HG03066 (cell line): Measurements from ENCODE around the gene NXNL1.
A peak's percentile ranks its signal among the peaks of the same experiment; 100 is the strongest.
"Not testable (repeated sequence)": the region's sequence is repeated elsewhere in the genome, so short reads cannot be mapped to it uniquely, and the experiment has no call there.

ENCODE experiments used
- ATAC-seq: cut with Tn5 transposase; IDR thresholded peaks from one replicate; pipeline ENCODE4 v1.9.1; 2021; ENCODE audit warnings: low read depth; ENCODE audit not compliant: unreplicated experiment

The NXNL1 gene, protein sequence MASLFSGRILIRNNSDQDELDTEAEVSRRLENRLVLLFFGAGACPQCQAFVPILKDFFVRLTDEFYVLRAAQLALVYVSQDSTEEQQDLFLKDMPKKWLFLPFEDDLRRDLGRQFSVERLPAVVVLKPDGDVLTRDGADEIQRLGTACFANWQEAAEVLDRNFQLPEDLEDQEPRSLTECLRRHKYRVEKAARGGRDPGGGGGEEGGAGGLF

DNA sequence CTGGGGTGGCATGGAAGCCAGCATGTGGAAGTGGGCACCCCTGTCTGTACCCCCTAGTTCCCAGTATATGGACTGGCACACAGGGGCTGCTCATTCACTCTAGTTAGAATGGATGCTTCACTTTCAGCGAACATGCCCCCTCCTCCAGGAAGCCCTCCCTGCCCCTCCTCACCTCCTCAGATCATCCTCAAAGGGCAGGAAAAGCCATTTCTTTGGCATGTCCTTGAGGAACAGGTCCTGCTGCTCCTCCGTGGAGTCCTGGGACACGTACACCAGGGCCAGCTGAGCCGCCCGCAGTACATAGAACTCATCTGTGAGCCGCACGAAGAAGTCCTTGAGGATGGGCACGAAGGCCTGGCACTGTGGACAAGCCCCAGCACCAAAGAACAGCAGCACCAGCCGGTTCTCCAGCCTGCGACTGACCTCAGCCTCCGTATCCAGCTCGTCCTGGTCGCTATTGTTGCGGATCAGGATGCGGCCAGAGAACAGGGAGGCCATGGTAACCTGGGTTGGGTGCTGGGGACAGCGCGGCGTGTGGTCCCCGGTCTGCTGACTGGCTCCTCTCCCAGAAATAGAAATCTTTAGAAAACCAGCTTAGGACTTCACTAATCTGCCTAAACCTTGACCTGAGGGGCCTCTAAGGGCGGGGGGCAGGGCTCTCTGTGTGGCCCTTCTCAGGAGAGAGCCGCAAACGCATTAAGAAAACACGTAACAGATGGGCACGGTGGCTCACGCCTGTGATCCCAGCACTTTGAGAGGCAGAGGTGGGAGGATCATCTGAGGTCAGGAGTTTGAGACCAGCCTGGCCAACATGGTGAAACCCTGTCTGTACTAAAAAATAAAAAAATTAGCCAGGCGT lies at the start of gene NXNL1:
NXNL1 (minus strand) TSS at position 555 of the 859 bp plus-strand sequence; CDS start at position 498, 57 bp downstream.
- ATAC-seq = no peak

DNA sequence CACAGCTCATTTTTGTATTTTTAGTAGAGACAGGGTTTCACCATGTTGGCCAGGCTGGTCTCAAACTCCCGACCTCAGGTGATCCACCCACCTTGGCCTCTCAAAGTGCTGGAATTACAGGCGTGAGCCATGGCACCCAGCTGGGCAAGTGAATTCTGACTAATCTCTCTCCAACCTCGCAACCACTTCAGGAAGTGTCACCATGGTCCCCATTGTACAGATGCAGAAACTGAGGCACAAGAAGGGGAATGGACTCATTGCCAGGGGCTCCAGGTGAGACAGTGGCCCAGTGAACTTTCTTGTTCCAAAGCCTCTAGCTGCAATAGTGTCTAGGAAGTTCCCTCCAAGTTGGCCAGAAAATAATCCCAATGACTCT lies 47.8 kb upstream of the NXNL1 start:
- not testable (repeated sequence) for ATAC-seq

DNA sequence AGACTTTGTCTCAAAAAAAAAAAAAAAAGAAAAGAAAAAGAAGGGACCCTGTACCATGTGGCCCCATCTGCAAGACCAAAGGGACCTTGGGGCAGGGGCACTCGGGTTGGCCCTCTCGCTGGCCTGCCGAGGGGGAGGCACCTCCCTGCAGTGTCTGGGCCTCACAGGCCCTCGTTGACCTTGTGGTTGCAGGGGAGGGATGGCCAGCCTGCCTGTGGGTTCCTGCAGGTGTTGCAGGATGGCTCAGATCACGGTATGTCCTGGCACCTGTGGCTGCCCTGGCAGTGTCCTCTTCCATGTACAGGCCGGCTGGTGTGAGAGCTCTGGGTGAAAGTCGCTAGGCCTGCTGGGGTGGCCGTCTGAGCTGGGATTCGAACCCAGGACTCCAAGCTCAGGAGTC lies 46.0 kb upstream of the NXNL1 start:
- no peak for ATAC-seq

DNA sequence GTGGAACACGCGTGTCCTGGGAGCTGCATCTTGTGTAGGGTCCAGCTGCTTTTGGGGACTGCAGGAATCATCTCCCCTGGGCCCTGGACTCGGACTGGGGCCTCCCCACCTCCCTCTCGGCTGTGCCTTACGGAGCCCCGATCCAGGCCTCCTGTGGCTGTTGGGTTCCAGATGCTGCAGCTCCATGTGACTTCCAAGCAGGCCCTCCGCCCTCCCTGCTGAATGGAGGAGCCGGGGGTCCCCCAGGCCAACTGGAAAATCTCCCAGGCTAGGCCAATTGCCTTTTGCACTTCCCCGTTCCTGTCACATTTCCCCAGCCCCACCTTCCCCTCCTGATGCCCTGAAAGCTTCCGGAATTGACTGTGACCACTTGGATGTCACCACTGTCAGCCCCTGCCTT lies 44.5 kb upstream of the NXNL1 start:
- no peak for ATAC-seq

DNA sequence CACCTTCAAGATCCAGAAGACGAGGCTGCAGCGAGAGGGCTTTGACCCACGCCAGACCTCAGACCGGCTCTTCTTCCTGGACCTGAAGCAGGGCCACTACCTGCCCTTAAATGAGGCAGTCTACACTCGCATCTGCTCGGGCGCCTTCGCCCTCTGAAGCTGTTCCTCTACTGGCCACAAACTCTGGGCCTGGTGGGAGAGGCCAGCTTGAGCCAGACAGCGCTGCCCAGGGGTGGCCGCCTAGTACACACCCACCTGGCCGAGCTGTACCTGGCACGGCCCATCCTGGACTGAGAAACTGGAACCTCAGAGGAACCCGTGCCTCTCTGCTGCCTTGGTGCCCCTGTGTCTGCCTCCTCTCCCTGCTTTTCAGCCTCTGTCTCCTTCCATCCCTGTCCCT lies 43.7 kb upstream of the NXNL1 start:
- no peak for ATAC-seq

DNA sequence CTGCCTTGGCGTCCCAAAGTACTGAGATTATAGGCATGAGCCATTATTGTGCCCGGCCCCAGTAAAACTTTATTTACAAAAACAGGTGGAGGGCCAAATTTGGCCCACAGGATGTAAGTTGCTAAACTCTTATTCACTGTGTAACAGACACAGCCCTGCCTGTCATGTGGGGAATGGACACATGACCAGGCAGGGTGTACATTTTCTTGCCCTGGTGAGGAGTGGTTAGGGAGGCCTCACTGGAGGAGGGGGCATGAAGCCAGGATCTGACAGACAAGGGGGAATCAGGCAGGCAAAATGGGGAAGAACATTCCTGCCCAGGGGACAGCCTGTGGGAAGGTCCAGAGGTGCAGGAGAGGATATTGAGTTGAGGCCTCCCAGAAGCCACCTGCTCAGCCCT lies 43.3 kb upstream of the NXNL1 start:
- ATAC-seq = no peak

DNA sequence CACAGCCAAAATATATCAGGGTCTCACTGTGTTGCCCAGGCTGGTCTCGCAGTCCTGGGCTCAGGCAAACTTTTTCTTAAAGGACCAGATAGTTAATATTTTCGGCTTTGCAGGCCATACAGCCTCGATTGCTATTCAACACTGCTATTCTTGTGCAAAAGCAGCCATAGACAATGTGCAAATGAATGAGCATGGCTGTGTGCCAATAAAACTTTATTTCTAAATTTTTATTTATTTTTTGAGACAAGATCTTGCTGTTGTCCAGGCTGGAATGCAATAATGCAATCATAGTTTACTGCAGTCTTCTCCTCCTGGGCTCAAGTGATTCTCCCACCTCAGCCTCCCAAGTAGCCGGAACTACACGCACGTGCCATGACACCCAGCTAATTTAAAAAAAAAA lies 42.5 kb upstream of the NXNL1 start:
- no peak for ATAC-seq

DNA sequence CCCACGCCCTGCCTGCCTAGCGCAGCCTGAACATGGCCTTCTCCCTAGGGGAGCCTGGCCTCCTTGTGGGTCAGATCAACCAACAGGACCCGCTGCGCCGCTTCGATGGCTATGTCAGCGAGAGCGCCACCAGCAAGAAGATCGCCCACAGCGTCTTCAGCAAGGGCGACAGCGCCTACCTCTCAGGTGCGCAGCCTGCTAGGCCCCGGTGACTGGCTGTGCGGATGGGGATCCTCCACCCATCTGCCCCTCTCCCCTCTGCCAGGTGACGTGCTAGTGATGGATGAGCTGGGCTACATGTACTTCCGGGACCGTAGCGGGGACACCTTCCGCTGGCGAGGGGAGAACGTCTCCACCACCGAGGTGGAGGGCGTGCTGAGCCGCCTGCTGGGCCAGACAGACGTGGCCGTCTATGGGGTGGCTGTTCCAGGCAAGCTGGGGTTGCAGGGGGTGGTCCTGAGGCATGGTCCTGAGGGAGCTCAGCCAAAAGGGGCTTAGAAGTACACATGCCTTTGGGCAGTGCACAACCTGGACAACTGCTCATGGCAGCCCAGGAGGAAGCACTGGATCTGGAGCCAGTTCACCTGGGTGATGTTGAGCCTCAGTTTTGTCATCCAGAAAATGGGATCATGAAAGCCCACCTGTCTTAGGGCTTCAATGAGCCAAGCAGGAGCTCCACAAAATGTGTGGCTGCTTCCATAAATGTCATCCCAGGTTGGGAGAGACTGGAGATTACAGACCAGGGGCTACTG lies 39.9 kb upstream of the NXNL1 start:
- ATAC-seq = no peak

DNA sequence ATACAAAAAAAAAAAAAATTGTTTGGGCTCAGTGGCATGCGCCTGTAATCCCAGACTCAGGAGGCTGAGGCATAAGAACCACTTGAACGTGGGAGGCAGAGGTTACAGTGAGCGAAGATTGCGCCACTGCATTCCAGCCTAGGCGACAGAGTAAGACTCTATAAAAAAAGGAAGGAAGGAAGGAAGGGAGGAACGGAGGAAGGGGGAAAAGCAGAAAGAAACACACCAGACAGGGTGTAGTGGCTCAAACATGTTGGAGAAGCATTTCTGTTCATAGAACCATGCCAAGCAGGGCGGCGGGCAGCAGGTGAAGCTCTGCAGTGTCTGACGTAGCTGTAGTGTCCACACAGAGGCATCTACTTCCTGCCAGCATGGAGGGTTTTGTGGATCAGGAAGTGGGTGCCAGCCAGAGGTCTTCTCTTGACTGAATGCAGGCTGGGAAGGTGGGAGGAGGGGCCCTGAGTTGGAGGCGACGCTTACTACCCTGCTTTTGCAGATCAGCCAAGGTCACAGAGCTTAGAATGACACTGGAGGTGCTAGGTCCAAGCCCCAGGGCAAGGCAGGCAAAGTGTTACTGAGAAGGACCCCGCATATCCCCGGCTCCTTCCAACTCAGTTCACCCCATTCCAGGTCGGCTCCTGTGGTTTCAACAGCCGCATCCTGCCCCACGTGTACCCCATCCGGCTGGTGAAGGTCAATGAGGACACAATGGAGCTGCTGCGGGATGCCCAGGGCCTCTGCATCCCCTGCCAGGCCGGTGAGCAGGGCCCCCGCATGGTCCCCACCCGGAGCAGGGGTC lies 39.1 kb upstream of the NXNL1 start:
- no peak for ATAC-seq

DNA sequence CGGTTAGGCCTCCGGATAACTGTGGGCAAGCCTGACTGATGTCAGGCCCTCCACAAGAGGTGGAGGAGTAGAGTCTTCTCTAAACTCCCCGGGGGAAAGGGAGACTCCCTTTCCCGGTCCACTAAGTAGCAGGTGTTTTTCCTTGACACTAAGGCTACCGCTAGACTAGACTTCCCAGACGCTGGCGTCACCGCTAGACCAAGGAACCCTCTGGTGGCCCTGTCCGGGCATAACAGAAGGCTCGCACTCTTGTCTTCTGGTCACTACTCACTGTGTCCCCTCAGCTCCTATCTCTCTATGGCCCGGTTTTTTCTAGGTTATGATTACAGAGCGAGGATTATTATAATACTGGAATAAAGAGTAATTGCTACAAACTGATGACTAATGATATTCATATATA lies 38.3 kb upstream of the NXNL1 start:
- ATAC-seq = not testable (repeated sequence)

DNA sequence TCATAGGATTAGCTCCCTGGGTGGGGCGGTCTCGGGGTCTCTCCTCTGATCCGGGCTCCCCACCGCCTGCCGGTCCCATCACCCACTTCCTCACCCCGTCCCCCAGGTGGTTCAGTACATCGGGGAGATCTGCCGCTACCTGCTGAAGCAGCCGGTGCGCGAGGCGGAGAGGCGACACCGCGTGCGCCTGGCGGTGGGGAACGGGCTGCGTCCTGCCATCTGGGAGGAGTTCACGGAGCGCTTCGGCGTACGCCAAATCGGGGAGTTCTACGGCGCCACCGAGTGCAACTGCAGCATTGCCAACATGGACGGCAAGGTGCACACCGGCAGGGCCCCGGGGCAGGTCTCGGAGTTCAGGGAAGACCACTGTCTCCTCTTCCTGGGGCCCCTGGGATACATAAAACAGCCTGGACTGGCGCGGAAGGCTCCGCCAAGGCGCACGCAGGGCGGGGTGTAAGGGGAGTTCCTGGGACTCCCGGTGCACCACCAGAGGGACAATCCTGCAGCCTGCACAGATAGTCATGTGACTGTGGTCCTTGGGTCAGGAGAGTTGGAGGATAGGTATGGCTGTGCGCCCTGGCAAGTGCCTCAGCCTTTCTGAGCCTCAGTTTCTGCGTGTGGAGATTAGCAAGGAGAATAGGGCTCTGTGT lies 36.5 kb upstream of the NXNL1 start:
- no peak for ATAC-seq

DNA sequence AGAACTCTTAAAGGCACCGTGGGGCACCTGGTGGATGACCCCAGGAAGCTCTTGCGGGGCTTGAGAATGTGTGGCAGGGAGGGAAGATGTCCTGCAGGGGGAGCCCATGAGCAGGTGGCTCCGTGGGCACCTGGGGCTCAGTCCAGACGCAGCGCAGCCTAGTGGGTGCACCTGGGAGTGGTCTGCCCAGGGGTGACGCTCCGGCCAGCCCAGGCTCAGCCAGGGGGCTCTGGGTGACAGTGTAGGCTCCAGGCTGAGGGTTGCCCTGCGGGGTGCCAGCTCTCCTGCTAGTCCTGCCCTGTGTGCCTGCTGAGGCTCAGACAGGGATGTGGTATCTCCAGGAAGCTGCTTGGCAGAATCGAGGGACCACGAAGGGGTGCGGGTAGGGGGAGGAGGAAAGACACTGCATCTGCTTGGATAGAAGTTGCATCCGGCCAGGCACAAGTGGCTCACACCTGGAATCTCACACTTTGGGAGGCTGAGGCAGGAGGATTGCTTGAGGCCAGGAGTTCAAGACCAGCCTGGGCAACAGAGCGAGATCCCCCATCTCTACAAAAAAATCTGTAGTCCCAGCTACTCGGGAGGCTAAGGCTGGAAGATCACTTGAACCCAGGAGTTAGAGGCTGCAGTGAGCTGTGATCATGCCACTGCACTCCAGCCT lies 35.7 kb upstream of the NXNL1 start:
- peak; percentile 66 for ATAC-seq

DNA sequence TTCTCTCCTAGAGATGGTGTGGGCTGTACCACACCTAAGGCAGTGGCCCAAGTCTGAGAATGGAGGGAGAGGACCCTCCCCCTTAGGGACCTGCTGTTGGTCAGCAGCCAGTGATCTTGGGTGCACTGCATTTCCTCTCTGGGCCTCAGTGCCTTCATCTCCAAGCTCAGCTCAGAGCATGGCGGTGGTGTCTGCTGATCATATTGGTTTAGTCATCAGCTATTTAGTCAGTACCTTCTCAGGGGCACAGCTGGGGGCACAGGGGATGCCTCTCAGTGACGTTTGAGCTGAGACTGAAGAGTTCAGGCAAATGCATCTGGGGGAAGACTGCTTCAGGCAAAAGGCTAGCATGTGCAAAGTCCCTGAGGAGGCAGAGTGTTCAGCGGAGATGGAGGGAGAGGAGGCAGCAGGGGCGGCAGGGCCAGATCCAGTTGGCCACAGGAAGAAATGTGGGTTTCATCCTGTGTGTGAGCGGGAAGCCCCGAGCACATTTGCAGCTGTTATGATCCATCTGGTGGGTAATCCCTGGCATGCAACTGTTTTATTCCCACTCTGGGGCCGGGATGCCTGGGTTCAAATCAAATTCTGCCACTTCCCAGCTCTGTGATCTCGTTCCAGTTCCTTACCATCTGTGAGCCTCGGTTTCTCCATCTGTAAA lies 35.0 kb upstream of the NXNL1 start:
- ATAC-seq = no peak

DNA sequence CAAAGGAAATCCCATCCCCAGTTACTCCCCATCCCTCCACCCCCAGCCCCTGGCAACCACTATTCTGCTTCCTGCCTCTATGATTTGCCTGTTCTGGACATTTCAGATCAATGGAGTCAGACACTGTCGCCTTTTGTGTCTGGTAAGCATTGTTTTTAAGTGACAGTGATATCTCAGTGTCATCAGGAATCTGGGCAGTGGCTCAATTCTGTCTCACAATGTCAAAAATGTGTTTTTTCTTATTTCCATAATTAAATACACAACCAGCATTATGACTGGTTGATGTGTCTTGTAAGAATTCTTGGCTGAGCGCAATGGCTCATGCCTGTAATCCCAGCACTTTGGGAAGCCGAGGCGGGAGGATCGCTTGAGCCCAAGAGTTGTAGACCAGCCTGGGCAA lies 30.6 kb upstream of the NXNL1 start:
- ATAC-seq = no peak

DNA sequence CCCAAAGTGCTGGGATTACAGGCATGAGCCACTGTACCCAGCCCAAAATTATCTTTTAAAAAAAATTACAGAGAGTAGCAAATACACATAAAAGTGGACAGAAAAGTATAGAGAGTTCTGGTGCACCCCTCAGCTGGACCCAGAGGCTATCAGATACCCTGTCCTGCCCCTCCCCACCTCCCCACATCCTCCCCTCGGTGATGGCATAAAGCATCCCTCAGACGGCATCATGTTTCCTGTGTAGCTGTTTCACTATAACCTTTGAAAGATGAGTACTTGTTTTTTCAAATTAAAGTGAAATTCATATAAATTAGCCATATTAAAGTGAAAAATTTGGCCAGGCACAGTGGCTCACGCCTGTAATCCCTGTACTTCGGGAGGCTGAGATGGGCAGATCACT lies 29.7 kb upstream of the NXNL1 start:
- no peak for ATAC-seq

DNA sequence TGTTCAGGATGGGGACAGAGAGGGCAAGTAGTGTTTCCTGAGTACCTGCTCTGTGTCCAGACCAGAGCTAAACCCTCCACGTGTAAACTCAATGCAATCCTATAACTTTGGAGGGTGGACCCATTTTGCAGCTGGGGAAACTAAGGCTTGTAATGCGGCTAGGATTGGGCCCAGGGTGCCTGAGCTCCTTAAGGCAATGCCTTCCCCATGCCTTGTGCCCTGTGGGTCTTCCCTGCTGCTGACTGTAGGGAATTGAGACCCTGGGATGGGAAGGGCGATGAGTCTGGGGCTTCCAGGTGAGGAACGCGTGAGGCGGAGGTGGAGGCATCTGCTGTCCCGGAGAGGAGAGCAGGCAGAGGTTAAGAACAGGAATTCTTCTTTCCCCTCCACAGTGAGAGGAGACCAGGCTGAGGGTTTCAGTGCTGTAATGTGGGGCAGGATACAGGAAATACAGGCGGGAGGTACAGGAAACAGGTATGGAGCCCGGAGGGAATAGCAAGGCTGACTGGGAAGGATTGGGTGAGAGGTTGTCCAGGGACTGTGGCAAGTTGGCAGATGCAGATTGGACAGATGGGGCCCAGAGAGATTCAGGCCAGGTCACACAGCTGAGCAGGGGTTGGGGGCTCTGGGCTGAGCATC lies 28.8 kb upstream of the NXNL1 start:
- ATAC-seq = no peak

DNA sequence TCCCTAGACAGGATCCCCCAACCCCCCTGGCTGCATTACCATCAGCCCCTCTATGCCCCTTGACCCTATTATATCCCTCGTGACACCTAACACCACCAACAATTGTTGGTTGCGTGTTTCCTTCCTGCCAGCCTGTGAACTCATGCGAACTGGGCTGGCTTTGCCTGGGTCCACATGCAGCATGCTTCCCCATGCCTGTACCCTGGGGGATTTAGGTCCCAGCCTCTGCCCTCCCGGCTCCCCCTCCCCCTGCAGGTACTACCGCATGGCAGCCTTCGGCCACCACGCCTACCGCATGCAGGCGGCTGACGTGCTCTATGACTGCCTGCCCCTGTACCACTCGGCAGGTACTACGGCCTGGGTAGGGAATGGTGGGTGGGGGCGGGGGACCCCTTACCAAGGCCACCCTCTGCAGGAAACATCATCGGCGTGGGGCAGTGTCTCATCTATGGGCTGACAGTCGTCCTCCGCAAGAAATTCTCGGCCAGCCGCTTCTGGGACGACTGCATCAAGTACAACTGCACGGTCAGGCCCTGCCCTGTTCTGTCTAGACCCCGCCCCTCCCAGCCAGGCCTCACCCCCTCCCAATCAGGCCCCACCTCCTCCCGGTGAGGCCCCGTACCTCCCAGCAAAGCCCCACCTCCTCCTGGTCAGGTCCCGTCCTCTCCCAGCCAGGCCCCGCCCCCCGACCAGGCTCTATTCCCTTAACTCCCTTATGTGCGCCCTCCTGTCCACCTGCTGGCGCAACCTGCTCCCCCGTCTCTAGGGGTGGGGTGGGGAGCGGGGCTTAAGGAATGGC lies 28.1 kb upstream of the NXNL1 start:
- ATAC-seq = no peak
